NAMALWA (cell line): ENCODE data around the gene PGM5.
"Not testable (repeated sequence)": the region's sequence is repeated elsewhere in the genome, so short reads cannot be mapped to it uniquely, and the experiment has no call there.

Experiments used
- DNase-seq: peaks from one replicate; pipeline ENCODE4 v3.0.0-alpha.2; 2015; ENCODE audit warnings: low spot score

PGM5 gene

GRCh38 chr9:68377723-68378122 lies 21.3 kb downstream of the PGM5 start:
- not testable (repeated sequence) for DNase-seq

- peak; percentile 36 for DNase-seq
Measured at GRCh38 chr9:68383894-68384293, 27.5 kb downstream of the PGM5 start.

GRCh38 chr9:68389558-68389957 lies 33.1 kb downstream of the PGM5 start:
- DNase-seq: not testable (repeated sequence)

GRCh38 chr9:68390737-68391136 lies 34.3 kb downstream of the PGM5 start:
- DNase-seq: not testable (repeated sequence)

- DNase-seq: not testable (repeated sequence)
Measured at GRCh38 chr9:68396411-68397094, 40.1 kb downstream of the PGM5 start.

- DNase-seq: not testable (repeated sequence)
Measured at GRCh38 chr9:68397095-68397423, 40.6 kb downstream of the PGM5 start.

- not testable (repeated sequence) for DNase-seq
Measured at GRCh38 chr9:68397796-68398195, 41.4 kb downstream of the PGM5 start.

GRCh38 chr9:68398324-68398723 lies 41.9 kb downstream of the PGM5 start:
- DNase-seq: not testable (repeated sequence)

GRCh38 chr9:68404421-68405185 lies 48.2 kb downstream of the PGM5 start:
- DNase-seq: not testable (repeated sequence)

- DNase-seq: not testable (repeated sequence)
Measured at GRCh38 chr9:68411865-68412264, 55.5 kb downstream of the PGM5 start.

GRCh38 chr9:68412754-68413153 lies 56.3 kb downstream of the PGM5 start:
- not testable (repeated sequence) for DNase-seq

- not testable (repeated sequence) for DNase-seq
Measured at GRCh38 chr9:68415065-68415464, 58.7 kb downstream of the PGM5 start.

- DNase-seq: peak; percentile 68
Measured at GRCh38 chr9:68416936-68417564, 60.6 kb downstream of the PGM5 start.

- DNase-seq: no peak
Measured at GRCh38 chr9:68417762-68418161, 61.4 kb downstream of the PGM5 start.

GRCh38 chr9:68418259-68418845 lies 61.9 kb downstream of the PGM5 start:
- no peak for DNase-seq

- no peak for DNase-seq
Measured at GRCh38 chr9:68419901-68420300, 63.5 kb downstream of the PGM5 start.

- no peak for DNase-seq
Measured at GRCh38 chr9:68426755-68427154, 70.3 kb downstream of the PGM5 start.

- no peak for DNase-seq
Measured at GRCh38 chr9:68427216-68427977, 71.0 kb downstream of the PGM5 start.

GRCh38 chr9:68428481-68428880 lies 72.1 kb downstream of the PGM5 start:
- DNase-seq: no peak

GRCh38 chr9:68429631-68430030 lies 73.2 kb downstream of the PGM5 start:
- DNase-seq: no peak

- DNase-seq: no peak
Measured at GRCh38 chr9:68431307-68431706, 74.9 kb downstream of the PGM5 start.

- DNase-seq: no peak
Measured at GRCh38 chr9:68433531-68434110, 77.2 kb downstream of the PGM5 start.
